ENCODE data around the gene TRAPPC10.
"Not testable (repeated sequence)": the region's sequence is repeated elsewhere in the genome, so short reads cannot be mapped to it uniquely, and the experiment has no call there.

TRAPPC10 gene

GRCh38 chr21:44143996-44144395 lies 131.9 kb downstream of the TRAPPC10 start:
- not testable (repeated sequence) for DNase-seq (ENCODE audit: low read depth in 3 of 3)

- not testable (repeated sequence) for DNase-seq (ENCODE audit: low read depth in 3 of 3)
Observed at GRCh38 chr21:44144784-44145602, 132.9 kb downstream of the TRAPPC10 start.

DNA sequence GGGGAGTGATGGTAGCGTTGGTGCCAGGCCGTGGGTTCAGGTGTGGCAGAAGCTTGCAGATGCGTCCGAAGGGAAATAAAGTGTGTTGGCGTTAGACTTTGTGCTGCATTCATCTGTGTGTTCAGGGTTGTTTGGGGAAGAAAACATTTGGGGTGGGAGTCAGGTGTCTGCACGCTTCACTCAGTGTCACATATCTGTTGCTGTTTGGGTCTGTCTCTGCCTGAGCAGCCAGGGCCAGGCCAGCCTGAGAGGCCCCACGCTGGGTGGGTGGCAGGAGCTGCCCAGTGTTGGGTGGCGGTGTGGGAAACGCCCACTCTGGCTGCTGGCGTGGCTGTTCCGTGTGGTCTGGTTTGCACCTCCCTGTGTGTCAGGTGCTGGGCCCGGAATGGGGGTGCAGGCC lies 133.5 kb downstream of the TRAPPC10 start:
- DNase-seq (ENCODE audit: low read depth in 3 of 3), result not testable (repeated sequence)

DNA sequence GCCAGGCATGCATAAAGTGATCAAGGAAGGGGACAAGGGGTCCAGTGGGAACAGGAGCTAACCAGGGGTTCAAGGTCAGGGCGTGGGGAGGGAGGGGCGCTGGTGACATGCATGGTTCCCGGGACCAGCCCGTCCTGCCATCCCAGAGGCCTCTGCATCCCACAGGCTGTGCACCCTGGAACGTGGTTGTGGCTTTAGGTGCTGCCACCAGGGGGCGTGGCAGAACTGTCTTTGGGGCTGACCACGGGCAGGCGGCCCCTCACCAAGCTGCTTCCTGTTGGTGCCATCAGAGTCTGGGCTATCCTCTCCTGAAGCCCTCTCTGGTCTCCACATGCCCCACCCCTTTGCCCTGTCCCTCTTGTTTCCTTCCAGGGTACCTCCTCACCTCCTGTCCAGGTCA lies 135.0 kb downstream of the TRAPPC10 start:
- DNase-seq (ENCODE audit: low read depth in 3 of 3), result not testable (repeated sequence)

DNA sequence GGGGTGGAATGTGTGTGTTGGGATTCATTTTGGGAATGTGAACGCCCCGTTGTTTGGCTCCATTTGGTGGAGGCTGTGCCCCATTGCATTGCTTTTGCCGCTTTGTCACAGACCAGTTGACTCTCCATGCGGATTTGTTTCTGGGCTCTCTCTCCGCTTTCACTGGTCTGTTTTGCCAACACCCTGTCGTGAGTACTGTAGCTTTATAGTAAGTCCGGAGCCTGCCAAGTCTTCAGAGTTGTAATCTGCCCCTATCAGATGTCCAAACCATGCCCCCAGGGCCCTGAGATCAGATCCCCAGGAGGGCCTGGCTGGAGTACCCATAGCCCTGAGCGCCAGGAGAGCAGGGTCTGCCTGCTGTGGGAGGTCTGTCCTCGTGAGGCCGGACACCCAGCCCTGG lies 138.1 kb downstream of the TRAPPC10 start:
- DNase-seq (ENCODE audit: low read depth in 3 of 3), result not testable (repeated sequence)

- DNase-seq (ENCODE audit: low read depth in 3 of 3), result not testable (repeated sequence)
Observed at GRCh38 chr21:44153214-44153888, 141.2 kb downstream of the TRAPPC10 start.

GRCh38 chr21:44153889-44154228 lies 141.8 kb downstream of the TRAPPC10 start:
- peak in 2 of 3 donors; percentile 23 to 62 for DNase-seq (ENCODE audit: low read depth in 3 of 3)

DNA sequence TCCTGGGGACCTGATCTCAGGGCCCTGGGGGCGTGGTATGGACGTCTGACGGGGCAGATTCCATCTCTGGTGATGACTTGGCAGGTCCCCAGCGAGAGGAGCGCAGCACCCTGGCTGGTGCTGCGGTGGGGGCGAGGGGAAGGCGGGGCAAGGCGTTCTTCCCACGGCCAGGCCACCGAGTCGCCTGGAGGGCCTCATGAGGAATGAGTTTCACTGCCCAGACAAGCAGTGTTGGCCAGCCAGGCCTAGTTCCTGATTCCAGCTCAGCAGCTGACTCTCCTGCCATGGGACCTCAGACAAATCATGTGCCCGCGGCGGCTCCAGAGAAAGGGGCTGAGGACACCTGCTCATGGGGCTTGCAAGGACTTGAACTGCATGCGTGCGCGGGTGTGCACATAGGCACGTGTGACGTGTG lies 142.7 kb downstream of the TRAPPC10 start:
- DNase-seq (ENCODE audit: low read depth in 3 of 3), result not testable (repeated sequence)

- peak in 1 of 3 donors; percentile 40 for DNase-seq (ENCODE audit: low read depth in 3 of 3)
Observed at GRCh38 chr21:44155231-44155993, 143.3 kb downstream of the TRAPPC10 start.

DNA sequence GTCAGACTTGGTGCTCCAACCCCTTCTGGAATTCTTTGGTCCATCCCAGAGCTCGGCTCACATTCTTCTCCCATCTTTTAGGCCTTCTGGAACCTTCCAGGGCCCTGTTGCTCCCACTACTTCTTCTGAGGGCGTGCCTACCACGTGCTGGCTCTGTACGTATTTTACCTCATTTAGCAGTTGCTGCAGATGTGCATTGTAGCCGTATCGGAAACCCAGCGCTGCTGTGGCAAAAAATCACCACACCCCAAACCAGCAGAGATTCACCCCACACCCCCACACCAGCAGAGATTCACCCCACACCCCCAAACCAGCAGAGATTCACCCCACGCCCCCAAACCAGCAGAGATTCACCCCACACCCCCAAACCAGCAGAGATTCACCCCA lies 143.9 kb downstream of the TRAPPC10 start:
- DNase-seq (ENCODE audit: low read depth in 3 of 3), result not testable (repeated sequence)

Data from stimulated activated CD4-positive, alpha-beta T cell treated with anti-CD3 and anti-CD28 coated beads, TNF-alpha, amount 100 ng/mL, for 48 hours (primary cell).